K562 (cell line): ENCODE data around the gene SELENOM. TPM values are rescaled to one million over a fixed set of nuclear protein-coding genes. Genes with fewer than 3 reads are reported as not detected.

Experiments used
- ATAC-seq: fragments of 200-7000 bp; cut with Tn5 transposase; 3 replicates; pipeline ENCODE4 v1.9.1; 2020; ENCODE audit warnings: moderate library complexity
- BruUV-seq: library from RNA; stranded (reverse); fragments of 400-500 nt; replicated peaks from 2 replicates; lab custom pipeline; 2021; lab: Mats Ljungman, UMichigan
- CTCF ChIA-PET: fragments of 300-600 bp; formaldehyde crosslinking; extraction: SDS; loops from one replicate; lab custom pipeline; 2021; ENCODE audit warnings: low intra/inter-chr PET ratio; lab: Yijun Ruan, JAX
- POLR2A ChIA-PET: fragments of 300-600, 350-650 bp; sonication (Branson Sonifier 250); formaldehyde crosslinking; extraction: SDS; loops from one replicate; lab custom pipeline; 2021; ENCODE audit warnings: antibody characterized with exemption, inconsistent platforms; lab: Yijun Ruan, JAX
- DNase-seq, 4 experiments: peaks; one replicate each; pipeline versions ENCODE4 v3.0.0 to v3.0.0-alpha.2; 2011 to 2018; ENCODE audit warnings: low spot score in 3 of 4, mixed read lengths in 3 of 4; ENCODE audit errors: extremely low read depth in 1 of 4
- FAIRE-seq: peaks from 2 replicates; lab custom pipeline; 2011; peaks lifted over from hg19 to GRCh38; lab: Jason Lieb, UNC
- H2AFZ ChIP-seq: 2 replicates; pipeline ENCODE4 v1.6.0; 2011; ENCODE audit warnings: low read depth, low read length, control low read depth, inconsistent platforms
- H3K27ac ChIP-seq: fragments of 200-600 bp; 3 replicates; pipeline ENCODE4 v1.8.0; 2011; ENCODE audit warnings: low read depth, mild to moderate bottlenecking, control low read depth, inconsistent platforms, low read length, moderate library complexity, mixed read lengths; ENCODE audit errors: extremely low read depth
- H3K27me3 ChIP-seq, 2 experiments: fragments of 300-600 bp in 1 of 2; 2 replicates in 1 of 2; 3 replicates in 1 of 2; pipeline versions ENCODE4 v1.6.0 to v1.8.0; 2011; ENCODE audit warnings: inconsistent platforms in 2 of 2, low read length in 2 of 2, mild to moderate bottlenecking in 1 of 2, mixed read lengths in 1 of 2, moderate library complexity in 1 of 2; ENCODE audit not compliant: control insufficient read depth in 2 of 2, insufficient read depth in 2 of 2
- H3K36me3 ChIP-seq: fragments of 300-600 bp; 3 replicates; pipeline ENCODE4 v1.8.0; 2011; ENCODE audit warnings: mild to moderate bottlenecking, low read length, inconsistent platforms; ENCODE audit not compliant: control insufficient read depth, insufficient read depth
- H3K4me1 ChIP-seq, 2 experiments: fragments of 200-600 bp in 1 of 2; replicated peaks in 1 of 2; 2 replicates in 1 of 2; 3 replicates in 1 of 2; pipeline versions ENCODE4 v1.5.1 to v1.8.0; 2011; ENCODE audit warnings: inconsistent platforms in 2 of 2, low read length in 2 of 2, mild to moderate bottlenecking in 1 of 2, mixed read lengths in 1 of 2, moderate library complexity in 1 of 2; ENCODE audit not compliant: control insufficient read depth in 2 of 2, insufficient read depth in 2 of 2
- H3K4me2 ChIP-seq: 2 replicates; pipeline ENCODE4 v1.6.1; 2011; ENCODE audit warnings: low read length, control low read depth, inconsistent platforms, mixed read lengths; ENCODE audit not compliant: insufficient read depth
- H3K4me3 ChIP-seq: fragments of 200-600 bp; sonication (generic), shearing (Covaris generic); 2 replicates; pipeline ENCODE4 v1.5.1; 2016; ENCODE audit warnings: control low read depth, inconsistent platforms
- H3K79me2 ChIP-seq: fragments of 200-600 bp; 3 replicates; pipeline ENCODE4 v1.8.0; 2011; ENCODE audit warnings: low read length, inconsistent platforms; ENCODE audit not compliant: control insufficient read depth, insufficient read depth
- H3K9ac ChIP-seq, 2 experiments: 2 replicates each; pipeline versions ENCODE4 v1.6.0 to v1.6.1; 2011; ENCODE audit warnings: low read depth in 2 of 2, low read length in 2 of 2, control low read depth in 1 of 2, inconsistent platforms in 1 of 2, mild to moderate bottlenecking in 1 of 2, mixed read lengths in 1 of 2; ENCODE audit not compliant: insufficient read depth in 1 of 2
- H3K9me1 ChIP-seq: one replicate; pipeline ENCODE4 v1.6.0; 2011; ENCODE audit warnings: inconsistent platforms, mild to moderate bottlenecking, low read length, moderate library complexity; ENCODE audit not compliant: control insufficient read depth, insufficient read depth
- H3K9me3 ChIP-seq: replicated peaks from 2 replicates; pipeline ENCODE4 v1.5.1; 2011; ENCODE audit warnings: low read depth, low read length, inconsistent platforms; ENCODE audit not compliant: control insufficient read depth, insufficient read depth
- H4K20me1 ChIP-seq: replicated peaks from 2 replicates; pipeline ENCODE4 v1.6.1; 2011; ENCODE audit warnings: low read length, inconsistent platforms, mixed read lengths; ENCODE audit not compliant: control insufficient read depth, insufficient read depth
- CREB1 ChIP-seq, 2 experiments: sonication (generic) in 1 of 2; formaldehyde crosslinking in 1 of 2; IDR thresholded peaks; 2 replicates each; pipeline versions ENCODE4 v1.6.1 to v1.8.0; 2012 to 2022; ENCODE audit warnings: inconsistent platforms in 1 of 2, mild to moderate bottlenecking in 1 of 2, missing genetic modification reagents in 1 of 2, moderate library complexity in 1 of 2
- CREM ChIP-seq: IDR thresholded peaks from 2 replicates; pipeline ENCODE4 v1.6.1; 2014; ENCODE audit warnings: antibody characterized with exemption, low read depth
- KDM5B ChIP-seq: fragments of 200-600 bp; sonication (generic); IDR thresholded peaks from 2 replicates; pipeline ENCODE4 v1.6.1; 2012; ENCODE audit warnings: low read depth, mild to moderate bottlenecking, moderate library complexity, low read length, control low read depth, inconsistent platforms; ENCODE audit not compliant: insufficient replicate concordance
- MYC ChIP-seq, 2 experiments: fragments of 250-450 bp in 1 of 2; sonication (Bioruptor Pico) in 1 of 2; IDR thresholded peaks; 2 replicates each; pipeline versions ENCODE4 v1.5.1 to v1.6.1; 2012 to 2021; ENCODE audit warnings: low read depth in 2 of 2, borderline replicate concordance in 1 of 2, improper control_type of control experiment in 1 of 2, low read length in 1 of 2, mild to moderate bottlenecking in 1 of 2, moderate library complexity in 1 of 2
- NEUROD1 ChIP-seq: fragments of 150-350 bp; IDR thresholded peaks from 2 replicates; pipeline ENCODE4 v1.6.1; 2014; ENCODE audit warnings: borderline replicate concordance, low read length, low read depth; ENCODE audit not compliant: partially characterized antibody
- NFYB ChIP-seq: IDR thresholded peaks from 2 replicates; pipeline ENCODE4 v1.6.1; 2011; ENCODE audit warnings: mild to moderate bottlenecking, moderate library complexity; ENCODE audit not compliant: insufficient read length; ENCODE audit errors: extremely low read depth
- POLR2AphosphoS2 ChIP-seq: IDR thresholded peaks from 2 replicates; pipeline ENCODE4 v1.6.1; 2012; ENCODE audit warnings: low read length, improper control_type of control experiment
- POLR2AphosphoS5 ChIP-seq: IDR thresholded peaks from 2 replicates; pipeline ENCODE4 v1.6.1; 2011; ENCODE audit warnings: mild to moderate bottlenecking, low read depth, low read length, moderate library complexity; ENCODE audit not compliant: control insufficient read depth, insufficient read depth
- RFX5 ChIP-seq: IDR thresholded peaks from 2 replicates; pipeline ENCODE4 v1.6.1; 2011; ENCODE audit warnings: low read depth, mild to moderate bottlenecking, improper control_type of control experiment, low read length
- ZFX ChIP-seq: sonication (generic); formaldehyde crosslinking; IDR thresholded peaks from 2 replicates; pipeline ENCODE4 v1.8.0; 2022; ENCODE audit warnings: mild to moderate bottlenecking, missing genetic modification reagents, moderate library complexity
- WGBS: fragments of 100-300 bp; shearing (Covaris generic); methylation state at CpG from one replicate; pipeline ENCODE4 v1.1.6; 2016; ENCODE audit warnings: low coverage, mixed read lengths; ENCODE audit not compliant: insufficient coverage; ENCODE audit errors: missing lambda C conversion rate; 5-methylcytosine and 5-hydroxymethylcytosine counted together
- in situ Hi-C: fragments of 300-500 bp; cut with MboI; formaldehyde crosslinking; loops from 4 replicates; pipeline ENCODE4 v1.15.0; 2018; ENCODE audit warnings: inconsistent platforms, mixed read lengths
- intact Hi-C: fragments of 100-400 bp; cut with micrococcal nuclease; formaldehyde crosslinking; loops from 2 replicates; pipeline ENCODE4 v1.14.2; 2022
- polyA plus RNA-seq, 8 experiments: library from polyadenylated mRNA; depleted of rRNA in 4 of 8; stranded (reverse) in 5 of 8; unstranded in 3 of 8; fragments of >200 nt; fragmentation: Nextera tagmentation in 2 of 8; fragmentation: Illumina TruSeq in 1 of 8; extraction: Ambion mirVana in 2 of 8; extraction: Trizol in 1 of 8; gene quantifications; 2 replicates each; pipeline versions ENCODE4 v1.2.1 to v1.2.3, GENCODE V29; 2011 to 2014; ENCODE audit warnings: inconsistent platforms in 1 of 8, missing spikeins in 1 of 8
- total RNA-seq, 7 experiments: library from RNA; depleted of rRNA in 6 of 7; stranded (reverse); fragments of >200 nt in 6 of 7; fragmentation: Illumina TruSeq in 2 of 7; extraction: Trizol in 2 of 7; gene quantifications; 2 replicates each; pipeline versions ENCODE4 v1.2.1 to v1.2.3, GENCODE V29; 2011 to 2021; ENCODE audit warnings: low replicate concordance in 1 of 7
- TF ChIP-seq, protein P1 (sequence below), 2 experiments: fragments of 450-650 bp; conservative IDR thresholded peaks; 2 replicates each; pipeline ENCODE4 v1.6.1; 2017; ENCODE audit warnings: mild to moderate bottlenecking in 2 of 2, moderate library complexity in 2 of 2
- TF ChIP-seq, protein P2 (sequence below), 2 experiments: fragments of 450-650 bp in 1 of 2; sonication (generic) in 1 of 2; formaldehyde crosslinking in 1 of 2; IDR thresholded peaks in 1 of 2; conservative IDR thresholded peaks in 1 of 2; 2 replicates each; pipeline versions ENCODE4 v1.6.1 to v1.8.1; 2016 to 2023; ENCODE audit warnings: mild to moderate bottlenecking in 2 of 2, moderate library complexity in 2 of 2, inconsistent platforms in 1 of 2, missing genetic modification reagents in 1 of 2

SELENOM gene
- total and polyA plus RNA-seq, 9 of the 15 experiments (the other 6 are each of a cell fraction or from before 2014, with no cell fraction given), result 1.2 to 10.6 (median 3.7) TPM

DNA sequence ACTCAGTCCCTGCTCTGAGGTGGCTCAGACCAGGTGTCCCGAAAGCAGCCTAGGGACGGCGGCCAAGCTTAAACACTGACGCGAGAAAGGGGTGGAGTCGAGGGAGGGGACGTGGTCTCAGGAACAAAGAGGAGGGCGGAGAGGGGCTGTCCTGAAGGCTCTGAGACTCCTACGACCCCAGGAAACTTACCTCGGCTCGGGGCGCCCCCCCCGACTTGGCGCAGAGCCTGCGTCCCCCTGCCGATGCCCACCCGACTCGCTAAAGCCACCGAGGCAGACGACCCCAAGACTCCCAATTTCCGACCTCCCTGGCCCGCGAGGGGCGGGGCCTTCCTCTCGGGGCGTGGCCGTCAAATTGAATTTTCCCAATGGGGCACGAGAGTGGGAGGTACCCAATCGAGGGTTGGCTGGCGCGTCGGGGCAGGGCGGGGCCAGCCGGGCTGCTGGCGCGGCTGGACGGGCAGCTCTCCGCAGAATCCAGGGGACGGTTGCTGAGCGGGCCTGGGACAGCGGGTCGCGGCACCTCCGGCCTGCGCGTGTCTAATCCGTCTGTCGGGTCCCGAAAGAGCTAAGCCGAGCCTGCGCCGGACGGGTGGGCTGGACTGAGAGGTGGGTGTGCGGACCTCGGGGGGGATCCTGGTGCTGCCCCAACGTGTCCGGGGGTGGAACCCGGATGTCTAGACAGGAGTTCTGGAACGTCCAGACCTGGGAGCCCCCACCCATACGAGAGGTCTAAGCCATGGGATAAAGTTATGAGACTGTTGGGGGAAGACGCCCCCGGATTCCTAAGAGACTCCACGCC lies 26.3 kb downstream of the SELENOM start, which contains the start of gene SMTN:
Gene SMTN (plus strand): TSS at position 471 of the 802 bp plus-strand sequence. CDS start 1,941 bp downstream, outside the sequence.
- ChIA-PET CTCF (interaction anchor here (0.8 kb wide), 1 partner anchor 134 kb away, joined by 3 read pairs; no protein-coding TSS in a partner anchor), POLR2A (interaction anchor here (0.6 to 2.5 kb wide), 8 partner anchors 11 to 140 kb away, joined by 3 to 15 read pairs (median 4); partner anchors contain the start of genes MORC2 and TUG1)
- H3K36me3 ChIP-seq, result no peaks in the 10 kb centered on the region; the same call in 2 of the 3 replicates
- peaks cover 22% of the 10 kb centered on the region for H3K79me2 ChIP-seq
- peak within 1 kb of the TSS; percentile 53 for H3K4me3 ChIP-seq
- WGBS, result 2% methylated on average over 30 of the region's 63 CpGs
- DNase-seq (peak; percentile 84 to 91 (median 87)), FAIRE-seq (peak; percentile 83), ATAC-seq (peak; percentile 82)
- in situ Hi-C loops, result loop anchor here (10.0 kb wide), 1 partner anchor 316 kb away; no protein-coding TSS in a partner anchor
- H3K9ac ChIP-seq, result peak within 1 kb of the TSS; percentile 72 to 89
- BruUV-seq, result no TSS peak
- intact Hi-C loops, result no loop called here
- H4K20me1 ChIP-seq, result no peaks in the 10 kb centered on the region
- H2AFZ ChIP-seq, result peak within 1 kb of the TSS; percentile 81
- H3K27me3 ChIP-seq, result no peaks in the 10 kb centered on the region
- no peaks in the 10 kb centered on the region for H3K9me3 ChIP-seq
- H3K4me1 ChIP-seq, result peaks cover 24 to 48% of the 10 kb centered on the region in 2 experiments
- H3K27ac ChIP-seq, result peak within 1 kb of the TSS; percentile 68
- H3K9me1 ChIP-seq, result peaks cover 2% of the 10 kb centered on the region
- H3K4me2 ChIP-seq, result peak within 1 kb of the TSS; percentile 80
- TF ChIP-seq CREB1 (IDR thresholded peaks at IDR 0.05), result 0 out of 2 replicates have a peak, but pooled peaks have one; percentile 21
- TF ChIP-seq CREB1 (CRISPR knock-in tag; IDR thresholded peaks at IDR 0.05), result 0 out of 2 replicates have a peak, but pooled peaks have one; percentile 25
- peak; percentile 39 for TF ChIP-seq ZFX (CRISPR knock-in tag)
- TF ChIP-seq NEUROD1, result peak; percentile 10
- TF ChIP-seq KDM5B, result peak; percentile 45
- TF ChIP-seq MYC (IDR thresholded peaks at IDR 0.05; ENCODE audit: low read depth, low read length), result 0 out of 2 replicates have a peak, but pooled peaks have one; percentile 23
- TF ChIP-seq MYC (CRISPR knock-in tag; IDR thresholded peaks at IDR 0.05; ENCODE audit: borderline replicate concordance, low read depth), result no peak
- TF ChIP-seq POLR2AphosphoS5, result peak; percentile 41; the same call in 1 of the 2 replicates
- no peak for TF ChIP-seq RFX5
- peak; percentile 8 for TF ChIP-seq NFYB
- 0 out of 2 replicates have a peak, but pooled peaks have one; percentile 53 for TF ChIP-seq POLR2AphosphoS2
- TF ChIP-seq, protein P1, sequence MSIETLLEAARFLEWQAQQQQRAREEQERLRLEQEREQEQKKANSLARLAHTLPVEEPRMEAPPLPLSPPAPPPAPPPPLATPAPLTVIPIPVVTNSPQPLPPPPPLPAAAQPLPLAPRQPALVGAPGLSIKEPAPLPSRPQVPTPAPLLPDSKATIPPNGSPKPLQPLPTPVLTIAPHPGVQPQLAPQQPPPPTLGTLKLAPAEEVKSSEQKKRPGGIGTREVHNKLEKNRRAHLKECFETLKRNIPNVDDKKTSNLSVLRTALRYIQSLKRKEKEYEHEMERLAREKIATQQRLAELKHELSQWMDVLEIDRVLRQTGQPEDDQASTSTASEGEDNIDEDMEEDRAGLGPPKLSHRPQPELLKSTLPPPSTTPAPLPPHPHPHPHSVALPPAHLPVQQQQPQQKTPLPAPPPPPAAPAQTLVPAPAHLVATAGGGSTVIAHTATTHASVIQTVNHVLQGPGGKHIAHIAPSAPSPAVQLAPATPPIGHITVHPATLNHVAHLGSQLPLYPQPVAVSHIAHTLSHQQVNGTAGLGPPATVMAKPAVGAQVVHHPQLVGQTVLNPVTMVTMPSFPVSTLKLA (conservative IDR thresholded peaks at IDR 0.05), result peak in 1 of 2 experiments; percentile 67; a peak in 2 of 4 replicates
- TF ChIP-seq CREM, result 0 out of 2 replicates have a peak, but pooled peaks have one; percentile 32
- TF ChIP-seq, protein P2, sequence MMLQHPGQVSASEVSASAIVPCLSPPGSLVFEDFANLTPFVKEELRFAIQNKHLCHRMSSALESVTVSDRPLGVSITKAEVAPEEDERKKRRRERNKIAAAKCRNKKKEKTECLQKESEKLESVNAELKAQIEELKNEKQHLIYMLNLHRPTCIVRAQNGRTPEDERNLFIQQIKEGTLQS (IDR thresholded peaks at IDR 0.05), result no peak
- TF ChIP-seq, protein P2 (CRISPR knock-in tag; conservative IDR thresholded peaks at IDR 0.05), result no peak
